Panc1 (cell line): ENCODE results near the gene HNRNPD. TPM values are rescaled to one million over a fixed set of nuclear protein-coding genes. Genes with fewer than 3 reads are reported as not detected.
"Not testable (repeated sequence)": the region's sequence is repeated elsewhere in the genome, so short reads cannot be mapped to it uniquely, and the experiment has no call there.

ENCODE experiments used
- ATAC-seq: fragments of 200-7000 bp; cut with Tn5 transposase; 2 replicates; pipeline ENCODE4 v1.9.1; 2020; ENCODE audit warnings: mild to moderate bottlenecking, moderate library complexity
- BruUV-seq: library from RNA; stranded (reverse); fragments of 400-500 nt; replicated peaks from 2 replicates; lab custom pipeline; 2021; lab: Mats Ljungman, UMichigan
- CTCF ChIA-PET: fragments of 300-600 bp; sonication (Branson Sonifier 250); formaldehyde crosslinking; loops from one replicate; lab custom pipeline; 2022; ENCODE audit warnings: antibody characterized with exemption; lab: Charles Lee
- POLR2A ChIA-PET: fragments of 300-600 bp; sonication (Branson Sonifier 250); formaldehyde crosslinking; loops from one replicate; lab custom pipeline; 2022; ENCODE audit warnings: antibody characterized with exemption; lab: Charles Lee
- DNase-seq: peaks from one replicate; pipeline ENCODE4 v3.0.0-alpha.2; 2010; ENCODE audit warnings: low read depth, low spot score
- H3K27ac ChIP-seq: 2 replicates; pipeline ENCODE4 v1.5.1; 2011; ENCODE audit warnings: mild to moderate bottlenecking, low read length, inconsistent platforms
- H3K27me3 ChIP-seq: fragments of 200-500 bp; sonication (Bioruptor generic); 2 replicates; pipeline ENCODE4 v1.6.0; 2014; ENCODE audit warnings: low read length, inconsistent platforms; ENCODE audit not compliant: control insufficient read depth, insufficient read depth
- H3K36me3 ChIP-seq: fragments of 200-500 bp; sonication (Bioruptor generic); 2 replicates; pipeline ENCODE4 v1.5.1; 2014; ENCODE audit warnings: inconsistent platforms, mild to moderate bottlenecking, low read length, moderate library complexity; ENCODE audit not compliant: control insufficient read depth, insufficient read depth
- H3K4me1 ChIP-seq: 2 replicates; pipeline ENCODE4 v1.5.1; 2011; ENCODE audit warnings: inconsistent platforms, mild to moderate bottlenecking, low read length, moderate library complexity; ENCODE audit not compliant: control insufficient read depth, insufficient read depth
- H3K4me3 ChIP-seq, 2 experiments: 2 replicates each; pipeline ENCODE4 v1.5.1; 2011 to 2012; ENCODE audit warnings: low read depth in 2 of 2, low read length in 2 of 2, mild to moderate bottlenecking in 2 of 2, inconsistent platforms in 1 of 2, moderate library complexity in 1 of 2
- H3K9me3 ChIP-seq: fragments of 200-500 bp; sonication (Bioruptor generic); 2 replicates; pipeline ENCODE4 v1.5.1; 2014; ENCODE audit warnings: low read depth, mild to moderate bottlenecking, inconsistent platforms, low read length, moderate library complexity; ENCODE audit not compliant: control insufficient read depth, insufficient read depth
- POLR2AphosphoS5 ChIP-seq: IDR thresholded peaks from 2 replicates; pipeline ENCODE4 v1.6.1; 2012; ENCODE audit warnings: mild to moderate bottlenecking, low read depth, low read length, moderate library complexity
- REST ChIP-seq, 2 experiments: IDR thresholded peaks; 2 replicates each; pipeline ENCODE4 v1.6.1; 2011 to 2012; ENCODE audit warnings: low read depth in 2 of 2, control low read depth in 1 of 2, low read length in 1 of 2, mild to moderate bottlenecking in 1 of 2, moderate library complexity in 1 of 2; ENCODE audit not compliant: insufficient read depth in 1 of 2
- SIN3A ChIP-seq: IDR thresholded peaks from 2 replicates; pipeline ENCODE4 v1.6.1; 2012; ENCODE audit warnings: low read depth, mild to moderate bottlenecking, low read length, moderate library complexity, borderline replicate concordance; ENCODE audit not compliant: insufficient read depth
- TCF7L2 ChIP-seq: IDR thresholded peaks from 2 replicates; pipeline ENCODE4 v1.6.1; 2011; ENCODE audit warnings: mild to moderate bottlenecking, low read depth, low read length, inconsistent platforms
- in situ Hi-C: cut with HindIII; loops from 2 replicates; pipeline ENCODE4 v1.10.0; 2016; ENCODE audit warnings: low sequenced_read_pairs, low pct_unique_long_range_greater_than_20kb
- intact Hi-C: fragments of 100-400 bp; cut with micrococcal nuclease; formaldehyde crosslinking; loops from one replicate; pipeline ENCODE4 v1.10.0; 2022; ENCODE audit not compliant: unreplicated experiment
- total RNA-seq: library from RNA; stranded (reverse); gene quantifications from one replicate; pipeline ENCODE4 v1.2.1, GENCODE V29; 2021; ENCODE audit not compliant: unreplicated experiment
- TF ChIP-seq, protein P1 (sequence below): fragments of 450-650 bp; IDR thresholded peaks from 2 replicates; pipeline ENCODE4 v1.5.1; 2017; ENCODE audit warnings: mild to moderate bottlenecking

HNRNPD gene
- total RNA-seq, 1 experiment from 2014 or later, result 170 TPM

- intact Hi-C loops (no loop called here), in situ Hi-C loops (no loop called here)
- H3K9me3 ChIP-seq, result no peaks in the 10 kb centered on the region
- no peaks in the 10 kb centered on the region for H3K36me3 ChIP-seq
- H3K27ac ChIP-seq, result no peak overlapping the region
- H3K4me1 ChIP-seq, result no peaks in the 10 kb centered on the region
- H3K4me3 ChIP-seq, result no peak overlapping the region
- TF ChIP-seq, protein P1, sequence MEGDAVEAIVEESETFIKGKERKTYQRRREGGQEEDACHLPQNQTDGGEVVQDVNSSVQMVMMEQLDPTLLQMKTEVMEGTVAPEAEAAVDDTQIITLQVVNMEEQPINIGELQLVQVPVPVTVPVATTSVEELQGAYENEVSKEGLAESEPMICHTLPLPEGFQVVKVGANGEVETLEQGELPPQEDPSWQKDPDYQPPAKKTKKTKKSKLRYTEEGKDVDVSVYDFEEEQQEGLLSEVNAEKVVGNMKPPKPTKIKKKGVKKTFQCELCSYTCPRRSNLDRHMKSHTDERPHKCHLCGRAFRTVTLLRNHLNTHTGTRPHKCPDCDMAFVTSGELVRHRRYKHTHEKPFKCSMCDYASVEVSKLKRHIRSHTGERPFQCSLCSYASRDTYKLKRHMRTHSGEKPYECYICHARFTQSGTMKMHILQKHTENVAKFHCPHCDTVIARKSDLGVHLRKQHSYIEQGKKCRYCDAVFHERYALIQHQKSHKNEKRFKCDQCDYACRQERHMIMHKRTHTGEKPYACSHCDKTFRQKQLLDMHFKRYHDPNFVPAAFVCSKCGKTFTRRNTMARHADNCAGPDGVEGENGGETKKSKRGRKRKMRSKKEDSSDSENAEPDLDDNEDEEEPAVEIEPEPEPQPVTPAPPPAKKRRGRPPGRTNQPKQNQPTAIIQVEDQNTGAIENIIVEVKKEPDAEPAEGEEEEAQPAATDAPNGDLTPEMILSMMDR, result no peak
- no peak for TF ChIP-seq REST (IDR thresholded peaks at IDR 0.05; ENCODE audit: insufficient read depth in 1 of 2, low read depth in 2 of 2, low read length in 1 of 2)
- no peak for TF ChIP-seq POLR2AphosphoS5
- TF ChIP-seq TCF7L2, result no peak
- no peak for TF ChIP-seq SIN3A
- ChIA-PET POLR2A (no interaction called here), CTCF (no interaction called here)
- BruUV-seq, result no TSS peak
- DNase-seq (no peak), ATAC-seq (no peak)
- H3K27me3 ChIP-seq, result no peaks in the 10 kb centered on the region
Observed at GRCh38 chr4:82320351-82320750, 53.4 kb downstream of the HNRNPD start.

DNA sequence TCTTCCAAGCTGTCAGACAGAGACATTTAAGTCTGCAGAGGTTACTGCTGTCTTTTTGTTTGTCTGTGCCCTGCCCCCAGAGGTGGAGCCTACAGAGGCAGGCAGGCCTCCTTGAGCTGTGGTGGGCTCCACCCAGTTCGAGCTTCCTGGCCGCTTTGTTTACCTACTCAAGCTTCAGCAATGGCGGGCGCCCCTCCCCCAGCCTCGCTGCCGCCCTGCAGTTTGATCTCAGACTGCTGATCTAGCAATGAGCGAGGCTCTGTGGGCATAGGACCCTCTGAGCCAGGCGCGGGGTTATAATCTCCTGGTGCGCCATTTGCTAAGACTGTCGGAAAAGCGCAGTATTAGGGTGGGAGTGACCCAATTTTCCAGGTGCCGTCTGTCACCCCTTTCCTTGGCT, 70.7 kb downstream of the HNRNPD start:
- H3K9me3 ChIP-seq, H3K4me3 ChIP-seq, DNase-seq, H3K27me3 ChIP-seq, BruUV-seq, H3K36me3 ChIP-seq, intact Hi-C loops, in situ Hi-C loops, H3K4me1 ChIP-seq, POLR2A ChIA-PET, CTCF ChIA-PET, H3K27ac ChIP-seq, ATAC-seq: not testable (repeated sequence)

Other genes starting within 250 kb of the HNRNPD start
- 146 TPM for gene HNRNPDL, start 56.5 kb upstream of the HNRNPD start, total RNA-seq
- 34.7 TPM for gene ENOPH1, start 56.6 kb upstream of the HNRNPD start, total RNA-seq
- 1.8 TPM for gene TMEM150C, start 188.0 kb upstream of the HNRNPD start, total RNA-seq